ENCODE data around the gene OBSCN.

DNA sequence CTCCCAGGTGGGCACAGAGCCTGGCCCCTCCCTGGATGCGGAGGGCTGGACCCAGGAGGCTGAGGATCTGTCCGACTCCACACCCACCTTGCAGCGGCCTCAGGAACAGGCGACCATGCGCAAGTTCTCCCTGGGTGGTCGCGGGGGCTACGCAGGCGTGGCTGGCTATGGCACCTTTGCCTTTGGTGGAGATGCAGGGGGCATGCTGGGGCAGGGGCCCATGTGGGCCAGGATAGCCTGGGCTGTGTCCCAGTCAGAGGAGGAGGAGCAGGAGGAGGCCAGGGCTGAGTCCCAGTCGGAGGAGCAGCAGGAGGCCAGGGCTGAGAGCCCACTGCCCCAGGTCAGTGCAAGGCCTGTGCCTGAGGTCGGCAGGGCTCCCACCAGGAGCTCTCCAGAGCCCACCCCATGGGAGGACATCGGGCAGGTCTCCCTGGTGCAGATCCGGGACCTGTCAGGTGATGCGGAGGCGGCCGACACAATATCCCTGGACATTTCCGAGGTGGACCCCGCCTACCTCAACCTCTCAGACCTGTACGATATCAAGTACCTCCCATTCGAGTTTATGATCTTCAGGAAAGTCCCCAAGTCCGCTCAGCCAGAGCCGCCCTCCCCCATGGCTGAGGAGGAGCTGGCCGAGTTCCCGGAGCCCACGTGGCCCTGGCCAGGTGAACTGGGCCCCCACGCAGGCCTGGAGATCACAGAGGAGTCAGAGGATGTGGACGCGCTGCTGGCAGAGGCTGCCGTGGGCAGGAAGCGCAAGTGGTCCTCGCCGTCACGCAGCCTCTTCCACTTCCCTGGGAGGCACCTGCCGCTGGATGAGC is 164.5 kb downstream of the OBSCN start:
- TF ChIP-seq, protein P1, sequence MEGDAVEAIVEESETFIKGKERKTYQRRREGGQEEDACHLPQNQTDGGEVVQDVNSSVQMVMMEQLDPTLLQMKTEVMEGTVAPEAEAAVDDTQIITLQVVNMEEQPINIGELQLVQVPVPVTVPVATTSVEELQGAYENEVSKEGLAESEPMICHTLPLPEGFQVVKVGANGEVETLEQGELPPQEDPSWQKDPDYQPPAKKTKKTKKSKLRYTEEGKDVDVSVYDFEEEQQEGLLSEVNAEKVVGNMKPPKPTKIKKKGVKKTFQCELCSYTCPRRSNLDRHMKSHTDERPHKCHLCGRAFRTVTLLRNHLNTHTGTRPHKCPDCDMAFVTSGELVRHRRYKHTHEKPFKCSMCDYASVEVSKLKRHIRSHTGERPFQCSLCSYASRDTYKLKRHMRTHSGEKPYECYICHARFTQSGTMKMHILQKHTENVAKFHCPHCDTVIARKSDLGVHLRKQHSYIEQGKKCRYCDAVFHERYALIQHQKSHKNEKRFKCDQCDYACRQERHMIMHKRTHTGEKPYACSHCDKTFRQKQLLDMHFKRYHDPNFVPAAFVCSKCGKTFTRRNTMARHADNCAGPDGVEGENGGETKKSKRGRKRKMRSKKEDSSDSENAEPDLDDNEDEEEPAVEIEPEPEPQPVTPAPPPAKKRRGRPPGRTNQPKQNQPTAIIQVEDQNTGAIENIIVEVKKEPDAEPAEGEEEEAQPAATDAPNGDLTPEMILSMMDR (conservative IDR thresholded peaks at IDR 0.05; ENCODE audit: low read depth, low read length): no peak
- TF ChIP-seq EZH2 (IDR thresholded peaks at IDR 0.05; ENCODE audit: low read length, unreplicated experiment): no peak

All from PC-3 (cell line).